Umbilical cord (tissue), 2 donors: ENCODE results near the gene DDX4. TPM values are rescaled to one million over a fixed set of nuclear protein-coding genes. Genes with fewer than 3 reads are reported as not detected.
"Not testable (repeated sequence)": the region's sequence is repeated elsewhere in the genome, so short reads cannot be mapped to it uniquely, and the experiment has no call there.

Source experiments
- DNase-seq: peaks from one replicate; pipeline ENCODE4 v3.0.0-alpha.2; 2015; ENCODE audit warnings: low spot score
- total RNA-seq: library from RNA; depleted of rRNA; stranded (reverse); fragments of >200 nt; gene quantifications from one replicate; pipeline ENCODE4 v1.2.3, GENCODE V29; 2014; ENCODE audit warnings: low replicate concordance; ENCODE audit not compliant: insufficient read depth

DDX4 gene
- total RNA-seq, 1 donor from 2014 or later, result 4.1 TPM

DNA sequence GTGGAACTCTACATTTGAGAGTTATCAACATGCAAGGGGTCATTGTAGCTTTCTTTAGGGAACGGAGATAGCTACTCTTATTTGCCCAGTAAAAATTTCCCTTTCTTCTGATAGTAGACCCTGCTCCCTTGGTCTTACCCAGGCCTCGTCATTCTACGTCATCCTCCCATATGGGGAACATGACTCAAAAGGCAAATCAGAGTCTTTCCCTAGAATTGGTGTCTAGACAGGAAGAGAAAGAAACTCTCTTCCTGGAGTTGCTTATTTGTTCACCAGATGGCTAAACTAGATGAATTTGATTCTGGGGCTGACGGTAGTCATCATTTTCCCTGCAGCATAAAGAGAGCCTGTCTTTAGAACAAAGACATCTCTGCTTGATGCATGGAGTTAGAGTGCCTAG lies 13.6 kb upstream of the DDX4 start:
- DNase-seq, result no peak

- no peak for DNase-seq
Measured at GRCh38 chr5:55731848-55732247, 6.0 kb upstream of the DDX4 start.

- no peak for DNase-seq
Measured at GRCh38 chr5:55732585-55732984, 5.3 kb upstream of the DDX4 start.

- DNase-seq, result no peak
Measured at GRCh38 chr5:55734658-55735057, 3.2 kb upstream of the DDX4 start.

- DNase-seq, result no peak
Measured at GRCh38 chr5:55742778-55743177, 4.9 kb downstream of the DDX4 start.

DNA sequence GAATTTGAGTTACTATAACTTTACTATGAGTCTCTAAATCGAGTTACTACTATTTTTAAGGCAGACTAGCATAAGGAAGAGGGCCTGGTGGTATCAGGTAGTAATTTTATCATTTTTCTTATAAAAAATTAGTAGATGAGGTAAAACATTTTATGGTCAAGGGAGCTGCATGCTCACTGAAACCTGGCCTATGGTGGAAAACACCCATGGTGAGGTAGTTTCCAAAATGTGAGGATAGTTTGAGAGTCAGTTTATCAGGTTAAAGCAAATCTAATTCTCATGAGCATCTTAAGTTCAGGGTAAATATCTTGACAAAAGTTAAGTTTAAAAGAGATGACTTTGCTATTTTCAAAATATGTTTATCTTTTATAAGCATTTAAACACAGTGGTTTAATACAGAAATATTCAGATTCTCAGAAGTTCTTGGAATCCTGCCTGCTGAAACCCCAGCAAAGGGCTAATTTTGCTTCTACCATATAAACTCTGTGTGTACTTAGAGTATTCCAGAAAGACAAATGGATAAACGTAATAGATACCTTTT lies 10.0 kb downstream of the DDX4 start:
- no peak for DNase-seq

GRCh38 chr5:55749387-55749786 lies 11.5 kb downstream of the DDX4 start:
- no peak for DNase-seq

- no peak for DNase-seq
Measured at GRCh38 chr5:55750063-55750462, 12.2 kb downstream of the DDX4 start.

- DNase-seq, result no peak
Measured at GRCh38 chr5:55750499-55750898, 12.6 kb downstream of the DDX4 start.

DNA sequence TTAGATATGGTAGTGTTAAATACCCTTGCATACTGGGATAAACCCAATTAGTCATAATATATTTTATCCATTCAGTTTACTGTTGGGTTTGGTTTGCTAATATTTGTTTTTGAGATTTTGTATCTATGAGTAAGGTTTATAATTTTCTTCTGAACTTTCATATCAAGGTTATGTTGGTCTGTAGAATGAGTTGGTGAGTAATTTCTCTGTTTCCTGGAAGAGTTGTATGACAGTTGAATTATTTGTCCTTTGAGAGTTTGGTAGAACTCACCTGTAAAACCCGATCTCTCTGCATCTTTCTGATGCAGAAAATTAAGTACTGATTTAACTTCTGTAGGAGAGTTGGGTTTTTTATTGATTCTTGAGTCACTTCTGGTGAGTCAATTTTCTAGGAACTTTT lies 20.4 kb downstream of the DDX4 start:
- DNase-seq, result no peak

DNA sequence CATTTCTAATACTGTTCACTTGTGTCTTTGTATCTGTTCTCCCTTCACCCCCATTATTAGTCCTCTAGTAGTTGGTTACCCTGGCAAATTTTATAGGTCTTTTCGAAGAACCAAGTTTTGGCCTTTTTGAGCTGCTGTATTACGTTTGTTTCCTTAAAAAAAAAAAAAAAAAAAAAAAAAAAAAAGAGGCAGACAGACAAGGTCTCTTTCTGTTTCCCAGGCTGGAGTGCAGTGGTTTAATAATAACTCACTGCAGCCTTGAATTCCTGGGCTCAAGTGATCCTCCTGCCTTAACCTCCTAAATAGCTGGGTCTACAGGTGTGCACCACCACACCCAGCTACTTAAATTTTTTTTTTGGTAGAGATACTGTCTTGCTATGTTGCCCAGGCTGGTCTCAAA lies 20.9 kb downstream of the DDX4 start:
- DNase-seq, result no peak

DNA sequence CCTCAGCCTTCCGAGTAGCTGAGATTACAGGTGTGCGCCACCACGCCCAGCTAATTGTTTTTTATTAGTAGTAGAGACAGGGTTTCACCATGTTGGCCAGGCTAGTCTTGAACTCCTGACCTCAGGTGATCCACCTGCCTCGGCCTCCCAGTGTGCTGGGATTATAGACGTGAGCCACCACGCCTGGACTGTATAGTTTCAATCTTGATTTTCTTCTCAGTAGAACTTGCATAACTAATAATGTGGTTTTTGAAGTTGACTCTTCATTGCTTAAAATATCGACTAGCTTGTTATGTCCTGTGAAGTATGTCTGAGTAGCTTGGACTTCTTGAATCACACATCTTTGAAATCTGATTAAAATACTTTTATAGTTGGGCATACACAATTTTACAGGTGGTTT lies 23.9 kb downstream of the DDX4 start:
- DNase-seq, result not testable (repeated sequence)

DNA sequence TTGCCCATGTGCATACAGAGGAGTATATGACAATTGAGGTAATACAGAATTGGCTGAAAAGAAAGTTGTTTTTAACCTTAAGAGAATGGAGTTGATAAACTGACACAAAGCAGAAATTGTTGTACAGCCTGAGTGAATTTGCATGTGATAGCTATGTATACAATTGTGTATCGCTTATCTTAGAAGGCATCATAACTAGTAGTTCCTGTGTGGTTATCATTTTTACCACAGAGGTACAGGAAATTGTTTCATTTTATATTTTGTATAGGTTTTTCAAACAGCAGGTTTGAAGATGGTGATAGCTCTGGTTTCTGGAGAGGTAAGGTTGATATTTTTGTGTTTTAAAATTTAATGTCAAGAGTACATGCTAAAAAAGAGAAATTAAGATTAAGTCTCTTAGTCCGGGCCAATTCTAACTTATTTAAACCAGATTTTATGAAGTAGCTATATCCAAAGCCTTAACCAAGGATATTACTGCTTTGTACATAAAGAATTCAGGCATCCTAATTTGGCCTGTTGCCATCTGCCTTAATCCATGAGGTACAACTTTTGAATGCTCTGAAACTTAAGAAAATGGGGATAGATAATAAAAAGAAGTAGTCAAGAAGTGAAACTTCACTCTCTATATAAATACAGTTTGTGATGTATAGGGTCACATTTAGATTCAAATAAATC lies 26.0 kb downstream of the DDX4 start:
- no peak for DNase-seq

DNA sequence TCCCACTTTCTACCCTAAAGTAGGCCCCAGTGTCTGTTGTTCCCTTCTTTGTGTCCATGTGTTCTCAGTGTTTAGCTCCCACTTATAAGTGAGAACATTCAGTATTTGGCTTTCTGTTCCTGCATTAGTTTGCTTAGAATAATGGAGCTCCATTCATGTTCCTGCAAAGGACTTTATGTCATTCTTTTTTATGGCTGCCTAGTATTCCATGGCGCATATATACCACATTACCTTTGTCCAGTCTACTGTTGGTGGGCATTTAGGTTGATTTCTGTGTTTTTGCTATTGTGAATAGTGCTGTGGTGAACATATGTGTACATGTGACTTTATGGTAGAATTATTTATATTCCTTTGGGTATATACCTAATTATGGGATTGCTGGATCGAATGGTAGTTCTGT lies 30.4 kb downstream of the DDX4 start:
- no peak for DNase-seq

DNA sequence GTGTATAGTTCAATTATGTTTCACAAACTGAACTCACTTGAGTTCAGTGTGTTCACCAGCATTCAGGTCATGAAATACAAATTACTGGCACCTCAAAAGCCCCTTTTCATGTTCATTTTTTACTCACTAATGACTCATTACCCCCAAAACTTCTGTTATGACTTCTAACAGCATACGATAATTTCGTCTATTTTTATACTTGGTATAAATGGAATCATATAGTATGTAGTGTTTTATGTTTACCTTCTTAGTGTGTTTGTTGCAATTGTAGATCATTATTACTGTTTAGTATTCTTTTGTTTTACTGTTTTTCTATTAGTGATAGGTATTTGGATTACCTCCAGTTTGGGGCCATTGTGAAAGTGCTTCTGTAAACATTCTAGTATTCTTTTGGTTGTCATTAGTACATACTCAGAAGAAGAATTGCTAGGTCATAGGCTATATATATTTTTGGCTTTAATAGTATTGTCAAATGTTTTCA lies 33.4 kb downstream of the DDX4 start:
- no peak for DNase-seq

GRCh38 chr5:55773057-55773456 lies 35.2 kb downstream of the DDX4 start:
- DNase-seq, result no peak

DNA sequence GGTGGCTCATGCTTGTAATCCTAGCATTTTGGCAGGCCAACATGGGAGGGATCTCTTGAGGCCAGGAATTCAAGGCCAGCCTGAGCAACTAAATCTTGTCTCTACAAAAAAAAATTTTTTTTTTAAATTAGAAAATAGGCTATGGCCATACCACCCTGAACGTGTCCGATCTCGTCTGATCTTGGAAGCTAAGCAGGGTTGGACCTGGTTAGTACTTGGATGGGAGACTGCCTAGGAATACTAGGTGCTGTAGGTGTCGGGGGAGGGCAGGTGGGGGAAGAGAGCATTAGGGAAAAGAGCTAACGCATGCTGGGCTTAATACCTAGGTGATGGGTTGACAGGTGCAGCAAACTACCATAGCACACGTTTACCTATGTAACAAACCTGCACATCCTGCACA lies 39.5 kb downstream of the DDX4 start:
- DNase-seq, result no peak

- no peak for DNase-seq
Measured at GRCh38 chr5:55800924-55801323, 63.1 kb downstream of the DDX4 start.

DNA sequence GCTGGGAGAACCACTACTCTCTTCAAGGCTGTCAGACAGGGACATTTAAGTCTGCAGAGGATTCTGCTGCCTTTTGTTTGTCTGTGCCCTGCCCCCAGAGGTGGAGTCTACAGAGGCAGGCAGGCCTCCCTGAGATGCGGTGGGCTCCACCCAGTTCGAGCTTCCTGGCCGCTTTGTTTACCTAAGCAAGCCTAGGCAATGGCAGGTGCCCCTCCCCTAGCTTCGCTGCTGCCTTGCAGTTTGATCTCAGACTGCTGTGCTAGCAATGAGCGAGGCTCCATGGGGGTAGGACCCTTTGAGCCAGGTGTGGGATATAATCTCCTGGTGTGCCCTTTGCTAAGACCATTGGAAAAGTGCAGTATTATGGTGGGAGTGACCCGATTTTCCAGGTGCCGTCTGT lies 71.0 kb downstream of the DDX4 start:
- not testable (repeated sequence) for DNase-seq

- DNase-seq, result not testable (repeated sequence)
Measured at GRCh38 chr5:55815939-55816338, 78.1 kb downstream of the DDX4 start.

DNA sequence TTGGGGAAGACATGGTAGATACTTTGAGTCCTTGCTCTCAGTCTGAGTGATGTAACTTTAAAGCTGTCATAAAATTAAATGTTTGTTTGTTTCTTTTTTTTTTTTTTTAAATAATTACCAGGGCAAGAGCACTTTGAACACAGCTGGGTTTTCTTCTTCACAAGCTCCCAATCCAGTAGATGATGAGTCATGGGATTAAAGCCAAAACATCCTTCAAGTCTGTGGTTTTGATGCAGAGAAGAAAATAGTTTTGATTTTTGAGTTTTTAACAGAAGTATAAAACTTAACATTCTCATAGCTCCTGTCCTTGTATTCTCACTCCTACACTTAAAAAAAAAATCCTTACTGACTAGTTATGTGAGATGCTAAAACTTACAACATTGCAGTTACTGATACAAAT lies 78.5 kb downstream of the DDX4 start:
- DNase-seq, result peak; percentile 75

GRCh38 chr5:55817030-55817429 lies 79.2 kb downstream of the DDX4 start:
- no peak for DNase-seq

DNA sequence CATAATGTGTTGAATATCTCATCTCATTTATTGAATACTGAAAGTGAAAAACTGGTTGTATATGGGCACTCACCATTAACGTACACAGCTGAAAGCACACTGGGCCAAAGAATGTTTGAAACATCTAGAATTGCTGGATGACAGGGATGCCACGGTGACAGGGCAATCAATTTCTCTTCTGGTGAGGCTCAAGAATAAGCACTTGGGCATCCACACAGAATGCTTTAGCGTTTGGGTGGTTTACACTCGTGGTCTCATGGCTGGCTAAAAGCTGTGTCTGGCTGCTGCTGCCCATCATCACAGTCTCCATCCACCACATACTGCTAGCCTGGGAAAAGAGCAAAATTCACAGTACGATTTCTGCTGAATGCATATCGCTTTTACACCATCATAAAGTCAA lies 82.6 kb downstream of the DDX4 start:
- no peak for DNase-seq
